Measurements from ENCODE around the gene TBX2.

The TBX2 gene

GRCh38 chr17:61411011-61411260 lies 11.3 kb downstream of the TBX2 start:
- TF ChIP-seq EZH2phosphoT487 (IDR thresholded peaks at IDR 0.05; ENCODE audit: borderline replicate concordance, low read length), result no peak
- no peak for TF ChIP-seq CTCF (IDR thresholded peaks at IDR 0.05; ENCODE audit: low read depth, low read length, poor library complexity, severe bottlenecking)
- no peaks in the 10 kb centered on the region for H3K36me3 ChIP-seq (ENCODE audit: control insufficient read depth, low read length)
- no peaks in the 10 kb centered on the region for H3K79me2 ChIP-seq (ENCODE audit: control insufficient read depth, low read length)
- no peaks in the 10 kb centered on the region for H3K9me3 ChIP-seq (ENCODE audit: control insufficient read depth, insufficient read depth, low read length)
- H3K27me3 ChIP-seq (ENCODE audit: control insufficient read depth, low read length), result peaks cover 57% of the 10 kb centered on the region
- peaks cover 15% of the 10 kb centered on the region for H3K4me1 ChIP-seq (ENCODE audit: control insufficient read depth, low read length)
- no peak overlapping the region for H3K27ac ChIP-seq (ENCODE audit: low read depth, low read length)
- peak overlapping the region; percentile 69; the same call in 1 of the 2 replicates for H3K4me3 ChIP-seq (ENCODE audit: low read length)
- no peaks in the 10 kb centered on the region for H3K9me2 ChIP-seq (replicated peaks; ENCODE audit: control insufficient read depth, low read length)
- no peaks in the 10 kb centered on the region for H4K20me1 ChIP-seq (ENCODE audit: control insufficient read depth, insufficient read depth, low read depth, low read length)
- no peaks in the 10 kb centered on the region for H3F3A ChIP-seq (ENCODE audit: control insufficient read depth, insufficient read depth)
- H3K4me2 ChIP-seq (ENCODE audit: low read length), result no peak overlapping the region

- no peaks in the 10 kb centered on the region for H4K20me1 ChIP-seq (ENCODE audit: control insufficient read depth, insufficient read depth, low read depth, low read length)
- H3F3A ChIP-seq (ENCODE audit: control insufficient read depth, insufficient read depth), result no peaks in the 10 kb centered on the region
- H3K27me3 ChIP-seq (ENCODE audit: control insufficient read depth, low read length), result peaks cover 53% of the 10 kb centered on the region
- H3K9me2 ChIP-seq (replicated peaks; ENCODE audit: control insufficient read depth, low read length), result no peaks in the 10 kb centered on the region
- no peaks in the 10 kb centered on the region for H3K79me2 ChIP-seq (ENCODE audit: control insufficient read depth, low read length)
- H3K36me3 ChIP-seq (ENCODE audit: control insufficient read depth, low read length), result no peaks in the 10 kb centered on the region
- peak; percentile 47; the same call in 1 of the 2 replicates for TF ChIP-seq EZH2phosphoT487 (IDR thresholded peaks at IDR 0.05; ENCODE audit: borderline replicate concordance, low read length)
- no peak for TF ChIP-seq CTCF (IDR thresholded peaks at IDR 0.05; ENCODE audit: low read depth, low read length, poor library complexity, severe bottlenecking)
- no peak overlapping the region for H3K27ac ChIP-seq (ENCODE audit: low read depth, low read length)
- H3K9me3 ChIP-seq (ENCODE audit: control insufficient read depth, insufficient read depth, low read length), result no peaks in the 10 kb centered on the region
- peak overlapping the region; percentile 78 for H3K4me2 ChIP-seq (ENCODE audit: low read length)
- peak overlapping the region; percentile 69 for H3K4me3 ChIP-seq (ENCODE audit: low read length)
- H3K4me1 ChIP-seq (ENCODE audit: control insufficient read depth, low read length), result peaks cover 15% of the 10 kb centered on the region
Measured at GRCh38 chr17:61411261-61412142, 11.9 kb downstream of the TBX2 start.

- Histone ChIP-seq H3F3A (ENCODE audit: control insufficient read depth, insufficient read depth) (no peaks in the 10 kb centered on the region), H3K4me2 (ENCODE audit: low read length) (peak overlapping the region; percentile 78), H3K27ac (ENCODE audit: low read depth, low read length) (no peak overlapping the region), H3K79me2 (ENCODE audit: control insufficient read depth, low read length) (no peaks in the 10 kb centered on the region), H4K20me1 (ENCODE audit: control insufficient read depth, insufficient read depth, low read depth, low read length) (no peaks in the 10 kb centered on the region), H3K4me1 (ENCODE audit: control insufficient read depth, low read length) (peaks cover 15% of the 10 kb centered on the region), H3K4me3 (ENCODE audit: low read length) (peak overlapping the region; percentile 69), H3K9me3 (ENCODE audit: control insufficient read depth, insufficient read depth, low read length) (no peaks in the 10 kb centered on the region), H3K36me3 (ENCODE audit: control insufficient read depth, low read length) (no peaks in the 10 kb centered on the region), H3K27me3 (ENCODE audit: control insufficient read depth, low read length) (peaks cover 51% of the 10 kb centered on the region), H3K9me2 (replicated peaks; ENCODE audit: control insufficient read depth, low read length) (no peaks in the 10 kb centered on the region)
- no peak for TF ChIP-seq EZH2phosphoT487 (IDR thresholded peaks at IDR 0.05; ENCODE audit: borderline replicate concordance, low read length)
- TF ChIP-seq CTCF (IDR thresholded peaks at IDR 0.05; ENCODE audit: low read depth, low read length, poor library complexity, severe bottlenecking), result peak; percentile 90
Measured at GRCh38 chr17:61412143-61412859, 12.7 kb downstream of the TBX2 start.
